Tibial nerve (tissue), 3 donors: ENCODE measurements around the gene LIMS1.
"Not testable (repeated sequence)": the region's sequence is repeated elsewhere in the genome, so short reads cannot be mapped to it uniquely, and the experiment has no call there.

Experiments used
- POLR2A ChIP-seq, 2 donors: fragments of 450-650 bp; IDR thresholded peaks; one replicate each; pipeline ENCODE4 v1.6.1; 2017; ENCODE audit warnings: antibody characterized with exemption in 2 of 2, mild to moderate bottlenecking in 2 of 2, moderate library complexity in 2 of 2
- TF ChIP-seq, protein P1 (sequence below), 5 experiments: fragments of 200-600 bp in 3 of 5; fragments of 450-650 bp in 2 of 5; sonication (generic) in 3 of 5; IDR thresholded peaks; one replicate each; pipeline ENCODE4 v1.5.1; 2016 to 2019; ENCODE audit warnings: antibody characterized with exemption in 5 of 5, mild to moderate bottlenecking in 3 of 5, moderate library complexity in 2 of 5

DNA sequence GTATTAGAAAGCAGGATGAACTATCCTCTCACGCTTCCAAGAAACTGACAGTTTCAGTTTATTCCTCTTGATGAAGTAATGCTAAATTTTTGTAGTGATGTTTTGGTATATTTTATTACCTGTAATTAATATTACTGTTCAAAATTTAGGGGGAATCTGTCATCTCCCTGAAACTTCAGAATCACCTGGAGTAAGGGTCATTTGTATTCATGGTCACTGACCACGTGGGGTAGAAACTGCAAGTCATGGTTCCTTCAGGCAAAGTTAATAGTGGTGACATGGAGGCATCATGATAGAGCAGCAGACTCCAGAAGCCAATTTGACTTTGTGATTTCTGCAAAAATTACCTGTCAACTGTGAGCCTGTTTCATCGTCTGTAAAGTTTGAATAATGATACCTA, 38.1 kb upstream of the LIMS1 start:
- TF ChIP-seq, protein P1, sequence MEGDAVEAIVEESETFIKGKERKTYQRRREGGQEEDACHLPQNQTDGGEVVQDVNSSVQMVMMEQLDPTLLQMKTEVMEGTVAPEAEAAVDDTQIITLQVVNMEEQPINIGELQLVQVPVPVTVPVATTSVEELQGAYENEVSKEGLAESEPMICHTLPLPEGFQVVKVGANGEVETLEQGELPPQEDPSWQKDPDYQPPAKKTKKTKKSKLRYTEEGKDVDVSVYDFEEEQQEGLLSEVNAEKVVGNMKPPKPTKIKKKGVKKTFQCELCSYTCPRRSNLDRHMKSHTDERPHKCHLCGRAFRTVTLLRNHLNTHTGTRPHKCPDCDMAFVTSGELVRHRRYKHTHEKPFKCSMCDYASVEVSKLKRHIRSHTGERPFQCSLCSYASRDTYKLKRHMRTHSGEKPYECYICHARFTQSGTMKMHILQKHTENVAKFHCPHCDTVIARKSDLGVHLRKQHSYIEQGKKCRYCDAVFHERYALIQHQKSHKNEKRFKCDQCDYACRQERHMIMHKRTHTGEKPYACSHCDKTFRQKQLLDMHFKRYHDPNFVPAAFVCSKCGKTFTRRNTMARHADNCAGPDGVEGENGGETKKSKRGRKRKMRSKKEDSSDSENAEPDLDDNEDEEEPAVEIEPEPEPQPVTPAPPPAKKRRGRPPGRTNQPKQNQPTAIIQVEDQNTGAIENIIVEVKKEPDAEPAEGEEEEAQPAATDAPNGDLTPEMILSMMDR (IDR thresholded peaks at IDR 0.05): not testable (repeated sequence)
- not testable (repeated sequence) for TF ChIP-seq POLR2A (IDR thresholded peaks at IDR 0.05)
